Right cardiac atrium (tissue), 5 donors: ENCODE measurements around the gene TMC5. TPM values are rescaled to one million over a fixed set of nuclear protein-coding genes. Genes with fewer than 3 reads are reported as not detected.
A peak's percentile ranks its signal among the peaks of the same experiment; 100 is the strongest.

Source experiments
- ATAC-seq, 2 donors: fragments of 200-7000 bp; cut with Tn5 transposase; one replicate each; pipeline versions ENCODE4 v1.8.0 to v1.9.1; 2020; ENCODE audit warnings: moderate library complexity in 2 of 2, mild to moderate bottlenecking in 1 of 2
- DNase-seq, 3 donors: peaks; one replicate each; pipeline ENCODE4 v3.0.0-alpha.2; 2020
- H3K27ac ChIP-seq: one replicate; pipeline ENCODE4 v1.5.1; 2013; ENCODE audit warnings: mild to moderate bottlenecking, low read length, control low read depth, moderate library complexity
- H3K27me3 ChIP-seq: one replicate; pipeline ENCODE4 v1.6.1; 2013; ENCODE audit not compliant: control insufficient read depth, insufficient read depth
- H3K4me1 ChIP-seq: one replicate; pipeline ENCODE4 v1.6.1; 2013; ENCODE audit warnings: low read length; ENCODE audit not compliant: control insufficient read depth, insufficient read depth
- H3K4me3 ChIP-seq: one replicate; pipeline ENCODE4 v1.5.1; 2013; ENCODE audit warnings: low read length, control low read depth
- H3K9me3 ChIP-seq: one replicate; pipeline ENCODE4 v1.6.1; 2013; ENCODE audit warnings: low read length; ENCODE audit not compliant: control insufficient read depth
- WGBS: extraction: QIAGEN DNeasy Blood & Tissue Kit; methylation state at CpG from one replicate; pipeline ENCODE4 v1.1.7; 2013; 5-methylcytosine and 5-hydroxymethylcytosine counted together
- intact Hi-C, 4 donors: fragments of 100-400 bp; cut with DNase I; formaldehyde crosslinking; loops; one replicate each; pipeline versions ENCODE4 v1.11.0 to v1.14.0; 2022 to 2023
- polyA plus RNA-seq: library from polyadenylated mRNA; stranded (reverse); fragments of 200-250 nt; gene quantifications from one replicate; pipeline ENCODE4 v1.2.3, GENCODE V29; 2013
- total RNA-seq, 4 donors: library from RNA; stranded (reverse); fragmentation: NEBNext Ultra II Directional; extraction: Animal tissue kit (Norgen Biotek cat#: 25700); gene quantifications; one replicate each; pipeline ENCODE4 v1.2.1, GENCODE V29; 2021
- donor health status: healthy with polysubstance abuse.
- donor health status: DM: no; HTN: yes; CAD: no.
- donor health status: DM: no; HTN: no; CAD: no.
- donor health status: DM: no; HTN: yes; CAD: no; lungs with severe emphysema.
- donor health status: DM: yes; HTN: yes; CAD: no.

The TMC5 gene
- total and polyA plus RNA-seq, 5 donors: 0.11 to 0.81 (median 0.41) TPM

GRCh38 chr16:19507867-19508266 lies 90.2 kb downstream of the TMC5 start:
- H3K27ac ChIP-seq: no peak overlapping the region
- H3K4me3 ChIP-seq: no peak overlapping the region
- H3K27me3 ChIP-seq: no peaks in the 10 kb centered on the region
- peaks cover 1% of the 10 kb centered on the region for H3K4me1 ChIP-seq
- DNase-seq: no peak
- peak in 1 of 2 donors; percentile 43 for ATAC-seq
- WGBS: 94% methylated on average over 2 of the region's 2 CpGs
- intact Hi-C loops: loop anchor here in 3 of 4 donors (10.0 kb wide), 2 partner anchors 413 to 423 kb away; no protein-coding TSS in a partner anchor
- H3K9me3 ChIP-seq: no peaks in the 10 kb centered on the region

- Histone ChIP-seq H3K9me3 (no peaks in the 10 kb centered on the region), H3K4me3 (no peak overlapping the region), H3K27me3 (no peaks in the 10 kb centered on the region), H3K4me1 (peaks cover 1% of the 10 kb centered on the region), H3K27ac (no peak overlapping the region)
- intact Hi-C loops: no loop called here
- no peak for DNase-seq
- ATAC-seq: no peak
These were observed 94.6 kb downstream of the TMC5 start for GRCh38 chr16:19512297-19512696.

GRCh38 chr16:19513377-19514053 lies 95.8 kb downstream of the TMC5 start:
- no peak overlapping the region for H3K4me3 ChIP-seq
- H3K9me3 ChIP-seq: no peaks in the 10 kb centered on the region
- intact Hi-C loops: no loop called here
- 74% methylated on average over 4 of the region's 4 CpGs for WGBS
- ATAC-seq: peak in 1 of 2 donors; percentile 33
- DNase-seq: no peak
- peaks cover 1% of the 10 kb centered on the region for H3K4me1 ChIP-seq
- H3K27ac ChIP-seq: no peak overlapping the region
- H3K27me3 ChIP-seq: no peaks in the 10 kb centered on the region

DNA sequence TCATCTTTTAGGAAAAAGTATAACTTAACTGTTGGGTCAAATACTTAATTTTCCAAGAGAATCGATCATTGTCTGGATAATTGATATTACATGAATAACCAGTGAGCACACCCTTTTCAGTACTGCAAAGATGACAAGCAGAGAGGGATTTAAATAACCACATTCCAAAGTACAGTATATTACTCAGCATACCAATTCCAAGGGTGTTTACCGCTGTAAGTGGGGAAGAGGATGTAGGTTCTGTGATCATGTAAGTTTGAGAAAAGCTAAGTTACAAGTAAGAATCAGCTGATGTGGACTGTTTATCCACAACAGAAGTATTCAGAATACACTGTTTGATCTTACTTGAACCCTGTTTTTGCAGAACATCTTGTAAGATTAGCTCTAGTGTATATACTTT lies 98.1 kb downstream of the TMC5 start:
- Histone ChIP-seq H3K9me3 (no peaks in the 10 kb centered on the region), H3K27ac (no peak overlapping the region), H3K4me3 (no peak overlapping the region), H3K4me1 (peaks cover under 1% of the 10 kb centered on the region), H3K27me3 (no peaks in the 10 kb centered on the region)
- 93% methylated on average over 2 of the region's 2 CpGs for WGBS
- no peak for ATAC-seq
- intact Hi-C loops: no loop called here
- no peak for DNase-seq

GRCh38 chr16:19517424-19518089 lies 99.9 kb downstream of the TMC5 start:
- H3K27me3 ChIP-seq: no peaks in the 10 kb centered on the region
- intact Hi-C loops: no loop called here
- H3K4me1 ChIP-seq: peaks cover 2% of the 10 kb centered on the region
- H3K27ac ChIP-seq: no peak overlapping the region
- no peaks in the 10 kb centered on the region for H3K9me3 ChIP-seq
- H3K4me3 ChIP-seq: no peak overlapping the region
- WGBS: 88% methylated on average over 8 of the region's 8 CpGs
- no peak for ATAC-seq
- DNase-seq: no peak

DNA sequence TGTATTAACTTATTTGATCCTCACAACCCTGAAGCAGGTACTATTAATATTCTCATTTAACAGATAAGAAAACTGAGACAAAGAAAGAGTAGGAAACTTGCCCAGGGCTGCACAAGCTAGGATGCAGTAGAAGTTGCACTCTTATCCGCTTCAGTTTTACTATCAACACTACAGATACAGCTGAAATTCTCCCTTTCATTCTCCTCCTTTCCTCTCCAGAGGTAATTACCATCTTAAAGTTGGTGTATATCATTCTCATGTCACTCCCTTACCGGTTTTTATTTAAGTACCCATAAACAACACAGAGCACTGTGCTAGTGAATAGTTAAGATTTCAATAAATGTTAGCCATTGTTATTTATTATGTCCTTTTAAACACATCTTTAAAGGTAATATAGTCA lies 100.7 kb downstream of the TMC5 start:
- no peak for DNase-seq
- whole genome bisulfite sequencing: 76% methylated on average over 2 of the region's 2 CpGs
- Histone ChIP-seq H3K9me3 (no peaks in the 10 kb centered on the region), H3K27ac (no peak overlapping the region), H3K4me1 (peaks cover 2% of the 10 kb centered on the region), H3K4me3 (no peak overlapping the region), H3K27me3 (no peaks in the 10 kb centered on the region)
- intact Hi-C loops: no loop called here
- no peak for ATAC-seq

- 7% methylated on average over 8 of the region's 8 CpGs for WGBS
- intact Hi-C loops: no loop called here
- no peak for DNase-seq
- no peaks in the 10 kb centered on the region for H3K27me3 ChIP-seq
- H3K27ac ChIP-seq: peak overlapping the region; percentile 46
- no peak for ATAC-seq
- no peaks in the 10 kb centered on the region for H3K9me3 ChIP-seq
- peak overlapping the region; percentile 68 for H3K4me3 ChIP-seq
- H3K4me1 ChIP-seq: peaks cover 6% of the 10 kb centered on the region
These were observed 103.2 kb downstream of the TMC5 start for GRCh38 chr16:19520861-19521331.

DNA sequence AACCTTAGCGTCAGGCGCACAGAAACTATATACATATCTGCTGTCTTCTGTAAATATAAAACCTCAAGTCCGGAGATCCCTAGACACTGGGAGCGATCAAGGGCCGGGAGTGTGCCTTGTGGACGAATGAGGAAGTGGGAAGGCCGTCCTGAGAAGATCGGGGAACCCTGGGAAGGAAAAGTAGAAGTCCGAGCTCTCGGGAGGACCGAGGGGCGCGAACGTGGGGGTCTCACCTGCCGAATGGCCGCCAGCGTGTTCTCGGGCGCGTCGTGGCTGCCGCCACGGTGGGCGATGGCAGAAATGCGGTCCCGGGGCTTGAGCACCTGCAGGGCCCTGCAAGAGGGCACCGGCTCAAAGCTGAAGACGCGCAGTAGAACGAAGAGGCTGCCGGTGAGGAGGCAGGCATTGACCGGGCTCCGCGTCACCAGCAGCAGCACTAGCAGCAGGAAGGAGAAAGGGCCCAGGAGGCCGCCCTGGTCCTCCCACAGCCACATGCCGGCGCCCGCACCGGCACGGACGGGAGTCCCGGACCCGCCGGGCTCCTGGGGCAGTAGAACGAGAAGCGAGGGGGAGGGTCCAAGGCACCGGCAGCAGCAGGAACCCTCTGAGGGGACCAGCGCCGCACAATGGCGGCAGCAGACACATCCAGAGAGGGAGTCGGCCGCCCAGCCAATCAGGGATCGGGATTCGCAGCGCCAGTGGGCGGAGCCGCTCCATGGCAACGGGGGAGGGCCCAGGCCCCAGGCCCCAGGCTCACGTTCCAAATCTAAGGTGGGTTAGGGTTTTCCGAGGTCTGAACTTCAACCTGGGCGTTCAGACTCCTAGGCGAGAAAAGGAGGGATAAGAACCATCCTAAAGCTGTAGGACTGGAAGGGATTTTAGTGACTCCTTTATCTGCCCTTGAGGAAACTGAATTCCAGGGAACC lies 104.1 kb downstream of the TMC5 start, which contains the start of gene GDE1:
GDE1 (minus strand) TSS at position 628 of the 926 bp plus-strand sequence; CDS start at position 494, 134 bp downstream.
- peaks cover 6% of the 10 kb centered on the region for H3K4me1 ChIP-seq
- no peaks in the 10 kb centered on the region for H3K27me3 ChIP-seq
- under 1% methylated on average over 62 of the region's 62 CpGs for WGBS
- H3K27ac ChIP-seq: peak within 1 kb of the TSS; percentile 95
- DNase-seq: peak; percentile 95 to 99 (median 98)
- intact Hi-C loops: no loop called here
- H3K9me3 ChIP-seq: no peaks in the 10 kb centered on the region
- peak within 1 kb of the TSS; percentile 68 for H3K4me3 ChIP-seq
- peak; percentile 93 to 95 for ATAC-seq

GRCh38 chr16:19522397-19522732 lies 104.7 kb downstream of the TMC5 start:
- H3K27ac ChIP-seq: no peak overlapping the region
- intact Hi-C loops: no loop called here
- H3K27me3 ChIP-seq: no peaks in the 10 kb centered on the region
- H3K4me3 ChIP-seq: no peak overlapping the region
- no peaks in the 10 kb centered on the region for H3K9me3 ChIP-seq
- H3K4me1 ChIP-seq: peaks cover 6% of the 10 kb centered on the region
- ATAC-seq: no peak
- DNase-seq: no peak
- 28% methylated on average over 5 of the region's 5 CpGs for WGBS

GRCh38 chr16:19522760-19523159 lies 105.1 kb downstream of the TMC5 start:
- ATAC-seq (no peak), DNase-seq (no peak)
- Histone ChIP-seq H3K9me3 (no peaks in the 10 kb centered on the region), H3K27me3 (no peaks in the 10 kb centered on the region), H3K27ac (no peak overlapping the region), H3K4me3 (no peak overlapping the region), H3K4me1 (peaks cover 6% of the 10 kb centered on the region)
- 94% methylated on average over 2 of the region's 2 CpGs for WGBS
- intact Hi-C loops: no loop called here

DNA sequence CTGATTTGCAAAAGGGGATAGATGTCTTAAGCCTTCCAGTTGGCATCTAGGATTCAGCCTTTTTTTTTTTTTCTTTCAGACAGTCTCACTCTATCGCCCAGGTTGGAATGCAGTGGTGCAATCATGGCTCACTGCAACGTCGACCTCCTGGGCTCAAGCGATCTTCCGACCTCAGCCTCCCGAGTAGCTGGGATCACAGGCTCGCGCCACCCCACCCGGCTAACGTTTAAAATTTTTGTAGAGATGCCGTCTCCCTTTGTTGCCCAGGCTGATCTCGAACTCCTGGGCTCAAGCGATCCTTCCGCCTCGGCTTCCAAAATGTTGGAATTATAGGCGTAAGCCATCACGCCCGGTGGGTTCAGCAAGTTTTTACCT lies 105.5 kb downstream of the TMC5 start:
- 76% methylated on average over 18 of the region's 18 CpGs for WGBS
- H3K4me3 ChIP-seq: no peak overlapping the region

More for the DNA sequence above, 105.5 kb downstream of the TMC5 start:
- Histone ChIP-seq H3K4me1 (peaks cover 6% of the 10 kb centered on the region), H3K9me3 (no peaks in the 10 kb centered on the region), H3K27me3 (no peaks in the 10 kb centered on the region), H3K27ac (no peak overlapping the region)
- intact Hi-C loops: no loop called here
- DNase-seq (peak in 1 of 3 donors; percentile 60), ATAC-seq (no peak)
